ENCODE results near the gene POMP.
A peak's percentile ranks its signal among the peaks of the same experiment; 100 is the strongest.
"Not testable (repeated sequence)": the region's sequence is repeated elsewhere in the genome, so short reads cannot be mapped to it uniquely, and the experiment has no call there.

The POMP gene

GRCh38 chr13:28638756-28639155, 20.2 kb upstream of the POMP start:
- no peak for DNase-seq

- DNase-seq: no peak
Measured at GRCh38 chr13:28640861-28641599, 17.9 kb upstream of the POMP start.

- peak; percentile 84 for DNase-seq
Measured at GRCh38 chr13:28641600-28641926, 17.4 kb upstream of the POMP start.

- DNase-seq: no peak
Measured at GRCh38 chr13:28650284-28650683, 8.6 kb upstream of the POMP start.

GRCh38 chr13:28651810-28652401, 7.0 kb upstream of the POMP start:
- DNase-seq: no peak

- no peak for DNase-seq
Measured at GRCh38 chr13:28653111-28653510, 5.8 kb upstream of the POMP start.

- DNase-seq: no peak
Measured at GRCh38 chr13:28654276-28654675, 4.7 kb upstream of the POMP start.

GRCh38 chr13:28655561-28655960, 3.4 kb upstream of the POMP start:
- DNase-seq: no peak

GRCh38 chr13:28657784-28658538, 969 bp upstream of the POMP start:
- DNase-seq: peak; percentile 51

- DNase-seq: peak; percentile 18
Measured at GRCh38 chr13:28658539-28658795, 463 bp upstream of the POMP start.

- DNase-seq: peak; percentile 85
Measured at GRCh38 chr13:28659621-28659970, 666 bp downstream of the POMP start.

GRCh38 chr13:28666897-28667488, 8.1 kb downstream of the POMP start:
- no peak for DNase-seq

- DNase-seq: peak; percentile 26
Measured at GRCh38 chr13:28671126-28671792, 12.3 kb downstream of the POMP start.

GRCh38 chr13:28678809-28679208, 19.9 kb downstream of the POMP start:
- DNase-seq: no peak

GRCh38 chr13:28679628-28680027, 20.7 kb downstream of the POMP start:
- peak; percentile 18 for DNase-seq

GRCh38 chr13:28680541-28680940, 21.6 kb downstream of the POMP start:
- DNase-seq: no peak

- DNase-seq: not testable (repeated sequence)
Measured at GRCh38 chr13:28683169-28683568, 24.2 kb downstream of the POMP start.

GRCh38 chr13:28684257-28684656, 25.3 kb downstream of the POMP start:
- no peak for DNase-seq

GRCh38 chr13:28685114-28685513, 26.2 kb downstream of the POMP start:
- DNase-seq: no peak

GRCh38 chr13:28685892-28686291, 27.0 kb downstream of the POMP start:
- peak; percentile 39 for DNase-seq

- DNase-seq: not testable (repeated sequence)
Measured at GRCh38 chr13:28693605-28694491, 34.9 kb downstream of the POMP start.

- DNase-seq: no peak
Measured at GRCh38 chr13:28697441-28697840, 38.5 kb downstream of the POMP start.

GRCh38 chr13:28699246-28699645, 40.3 kb downstream of the POMP start:
- no peak for DNase-seq

All from suppressor macrophage treated with lipopolysaccharide for 4 hours (primary cell).